Activated T-helper 1 cell treated with anti-CD3 and anti-CD28 coated beads, Interleukin-12 subunit alpha, Interleukin-12 subunit beta, Interleukin-2, Interleukin-4 antibody, amounts not matched to agents 30 ng/mL and 10 ng/mL and 1 ng/mL, durations not matched to agents 14 hours and 24 hours and 36 hours (primary cell): ENCODE data around the gene HMGN1. TPM values are rescaled to one million over a fixed set of nuclear protein-coding genes. Genes with fewer than 3 reads are reported as not detected.

ENCODE experiments used
- DNase-seq: peaks from one replicate; pipeline ENCODE4 v3.0.0; 2021; ENCODE audit warnings: low spot score
- H3K27ac Mint-ChIP-seq: one replicate; pipeline ENCODE4 v1.8.0; 2021; ENCODE audit warnings: mild to moderate bottlenecking, mixed read lengths
- H3K27me3 Mint-ChIP-seq: one replicate; pipeline ENCODE4 v1.8.0; 2022; ENCODE audit warnings: mild to moderate bottlenecking, moderate library complexity, mixed read lengths; ENCODE audit not compliant: insufficient read depth
- H3K36me3 Mint-ChIP-seq: one replicate; pipeline ENCODE4 v1.8.0; 2021; ENCODE audit warnings: low read depth, mixed read lengths
- H3K4me1 Mint-ChIP-seq: one replicate; pipeline ENCODE4 v1.8.0; 2021; ENCODE audit warnings: low read depth, mixed read lengths
- H3K4me3 Mint-ChIP-seq: one replicate; pipeline ENCODE4 v1.8.0; 2021; ENCODE audit warnings: mild to moderate bottlenecking, moderate library complexity, mixed read lengths
- H3K9me3 Mint-ChIP-seq: one replicate; pipeline ENCODE4 v1.8.0; 2021; ENCODE audit warnings: mixed read lengths
- intact Hi-C: fragments of 100-400 bp; cut with micrococcal nuclease; formaldehyde crosslinking; loops from one replicate; pipeline ENCODE4 v1.15.1; 2024
- total RNA-seq: library from RNA; stranded (reverse); gene quantifications from 2 replicates; pipeline ENCODE4 v1.2.3, GENCODE V29; 2022

HMGN1 gene
- total RNA-seq, 1 donor from 2014 or later: 314 TPM

GRCh38 chr21:39340687-39341086, 8.2 kb downstream of the HMGN1 start:
- Mint-ChIP-seq H3K27me3 (peaks cover 3% of the 10 kb centered on the region), H3K9me3 (no peaks in the 10 kb centered on the region), H3K4me3 (no peak overlapping the region), H3K27ac (no peak overlapping the region), H3K4me1 (peaks cover 21% of the 10 kb centered on the region), H3K36me3 (peaks cover 30% of the 10 kb centered on the region)
- no peak for DNase-seq
- intact Hi-C loops: no loop called here

GRCh38 chr21:39339231-39339630, 9.7 kb downstream of the HMGN1 start:
- H3K27ac Mint-ChIP-seq: no peak overlapping the region
- peaks cover 3% of the 10 kb centered on the region for H3K27me3 Mint-ChIP-seq
- no peak overlapping the region for H3K4me3 Mint-ChIP-seq

GRCh38 chr21:39336457-39337008, 12.4 kb downstream of the HMGN1 start:
- H3K4me1 Mint-ChIP-seq: no peaks in the 10 kb centered on the region
- peaks cover 5% of the 10 kb centered on the region for H3K27me3 Mint-ChIP-seq
- H3K4me3 Mint-ChIP-seq: no peak overlapping the region
- no peak for DNase-seq
- intact Hi-C loops: no loop called here
- H3K9me3 Mint-ChIP-seq: no peaks in the 10 kb centered on the region
- H3K36me3 Mint-ChIP-seq: peaks cover 4% of the 10 kb centered on the region
- no peak overlapping the region for H3K27ac Mint-ChIP-seq

More at GRCh38 chr21:39339231-39339630, 9.7 kb downstream of the HMGN1 start:
- Mint-ChIP-seq H3K4me1 (peaks cover 7% of the 10 kb centered on the region), H3K9me3 (no peaks in the 10 kb centered on the region), H3K36me3 (peaks cover 20% of the 10 kb centered on the region)
- no peak for DNase-seq
- intact Hi-C loops: no loop called here

- peaks cover 5% of the 10 kb centered on the region for H3K27me3 Mint-ChIP-seq
- no peaks in the 10 kb centered on the region for H3K9me3 Mint-ChIP-seq
- H3K4me3 Mint-ChIP-seq: no peak overlapping the region
- DNase-seq: no peak
- intact Hi-C loops: no loop called here
- no peak overlapping the region for H3K27ac Mint-ChIP-seq
- H3K4me1 Mint-ChIP-seq: no peaks in the 10 kb centered on the region
- H3K36me3 Mint-ChIP-seq: no peaks in the 10 kb centered on the region
Measured at GRCh38 chr21:39334611-39335010, 14.3 kb downstream of the HMGN1 start.

- no peak overlapping the region for H3K27ac Mint-ChIP-seq
- intact Hi-C loops: no loop called here
- no peak for DNase-seq
- H3K4me3 Mint-ChIP-seq: no peak overlapping the region
- peaks cover 7% of the 10 kb centered on the region for H3K27me3 Mint-ChIP-seq
- no peaks in the 10 kb centered on the region for H3K4me1 Mint-ChIP-seq
- H3K36me3 Mint-ChIP-seq: no peaks in the 10 kb centered on the region
- no peaks in the 10 kb centered on the region for H3K9me3 Mint-ChIP-seq
Measured at GRCh38 chr21:39332175-39332574, 16.7 kb downstream of the HMGN1 start.

- H3K27ac Mint-ChIP-seq: no peak overlapping the region
- H3K27me3 Mint-ChIP-seq: peaks cover 8% of the 10 kb centered on the region
- H3K4me1 Mint-ChIP-seq: no peaks in the 10 kb centered on the region
- intact Hi-C loops: no loop called here
- DNase-seq: no peak
- no peak overlapping the region for H3K4me3 Mint-ChIP-seq
- no peaks in the 10 kb centered on the region for H3K36me3 Mint-ChIP-seq
- H3K9me3 Mint-ChIP-seq: no peaks in the 10 kb centered on the region
Measured at GRCh38 chr21:39330001-39330400, 18.9 kb downstream of the HMGN1 start.

GRCh38 chr21:39327727-39328126, 21.2 kb downstream of the HMGN1 start:
- Mint-ChIP-seq H3K27ac (no peak overlapping the region), H3K27me3 (peaks cover 10% of the 10 kb centered on the region), H3K4me1 (no peaks in the 10 kb centered on the region), H3K4me3 (no peak overlapping the region), H3K36me3 (no peaks in the 10 kb centered on the region), H3K9me3 (no peaks in the 10 kb centered on the region)
- DNase-seq: no peak
- intact Hi-C loops: no loop called here

- H3K9me3 Mint-ChIP-seq: no peaks in the 10 kb centered on the region
- no peak overlapping the region for H3K27ac Mint-ChIP-seq
- H3K27me3 Mint-ChIP-seq: peaks cover 10% of the 10 kb centered on the region
- intact Hi-C loops: no loop called here
- no peaks in the 10 kb centered on the region for H3K36me3 Mint-ChIP-seq
- no peaks in the 10 kb centered on the region for H3K4me1 Mint-ChIP-seq
- H3K4me3 Mint-ChIP-seq: no peak overlapping the region
- no peak for DNase-seq
Measured at GRCh38 chr21:39326607-39327307, 22.1 kb downstream of the HMGN1 start.

GRCh38 chr21:39325458-39325857, 23.4 kb downstream of the HMGN1 start:
- Mint-ChIP-seq H3K4me3 (no peak overlapping the region), H3K27me3 (peaks cover 12% of the 10 kb centered on the region), H3K4me1 (no peaks in the 10 kb centered on the region), H3K27ac (no peak overlapping the region), H3K36me3 (no peaks in the 10 kb centered on the region), H3K9me3 (no peaks in the 10 kb centered on the region)
- intact Hi-C loops: no loop called here
- DNase-seq: no peak

- Mint-ChIP-seq H3K27me3 (peaks cover 9% of the 10 kb centered on the region), H3K36me3 (no peaks in the 10 kb centered on the region), H3K4me1 (peaks cover under 1% of the 10 kb centered on the region), H3K4me3 (no peak overlapping the region), H3K9me3 (no peaks in the 10 kb centered on the region), H3K27ac (no peak overlapping the region)
- no peak for DNase-seq
- intact Hi-C loops: no loop called here
Measured at GRCh38 chr21:39321424-39321823, 27.5 kb downstream of the HMGN1 start.

- intact Hi-C loops: no loop called here
- Mint-ChIP-seq H3K4me1 (peaks cover 12% of the 10 kb centered on the region), H3K27ac (no peak overlapping the region), H3K27me3 (peaks cover 7% of the 10 kb centered on the region), H3K9me3 (no peaks in the 10 kb centered on the region), H3K36me3 (no peaks in the 10 kb centered on the region), H3K4me3 (no peak overlapping the region)
- no peak for DNase-seq
Measured at GRCh38 chr21:39319814-39320332, 29.0 kb downstream of the HMGN1 start.

GRCh38 chr21:39319251-39319756, 29.6 kb downstream of the HMGN1 start:
- H3K27me3 Mint-ChIP-seq: peaks cover 4% of the 10 kb centered on the region

GRCh38 chr21:39318091-39318959, 30.6 kb downstream of the HMGN1 start:
- H3K9me3 Mint-ChIP-seq: no peaks in the 10 kb centered on the region
- peaks cover 18% of the 10 kb centered on the region for H3K4me1 Mint-ChIP-seq
- H3K27ac Mint-ChIP-seq: no peak overlapping the region
- intact Hi-C loops: no loop called here
- peaks cover 4% of the 10 kb centered on the region for H3K27me3 Mint-ChIP-seq
- no peak for DNase-seq
- H3K4me3 Mint-ChIP-seq: no peak overlapping the region
- no peaks in the 10 kb centered on the region for H3K36me3 Mint-ChIP-seq

More at GRCh38 chr21:39319251-39319756, 29.6 kb downstream of the HMGN1 start:
- Mint-ChIP-seq H3K9me3 (no peaks in the 10 kb centered on the region), H3K27ac (no peak overlapping the region), H3K4me1 (peaks cover 17% of the 10 kb centered on the region), H3K4me3 (no peak overlapping the region), H3K36me3 (no peaks in the 10 kb centered on the region)
- intact Hi-C loops: no loop called here
- no peak for DNase-seq
